Panc1 (cell line): ENCODE measurements around the gene TASOR. TPM values are rescaled to one million over a fixed set of nuclear protein-coding genes. Genes with fewer than 3 reads are reported as not detected.
"Not testable (repeated sequence)": the region's sequence is repeated elsewhere in the genome, so short reads cannot be mapped to it uniquely, and the experiment has no call there.

Experiments
- ATAC-seq: fragments of 200-7000 bp; cut with Tn5 transposase; 2 replicates; pipeline ENCODE4 v1.9.1; 2020; ENCODE audit warnings: mild to moderate bottlenecking, moderate library complexity
- BruUV-seq: library from RNA; stranded (reverse); fragments of 400-500 nt; replicated peaks from 2 replicates; lab custom pipeline; 2021; lab: Mats Ljungman, UMichigan
- CTCF ChIA-PET: fragments of 300-600 bp; sonication (Branson Sonifier 250); formaldehyde crosslinking; loops from one replicate; lab custom pipeline; 2022; ENCODE audit warnings: antibody characterized with exemption; lab: Charles Lee
- POLR2A ChIA-PET: fragments of 300-600 bp; sonication (Branson Sonifier 250); formaldehyde crosslinking; loops from one replicate; lab custom pipeline; 2022; ENCODE audit warnings: antibody characterized with exemption; lab: Charles Lee
- DNase-seq: peaks from one replicate; pipeline ENCODE4 v3.0.0-alpha.2; 2010; ENCODE audit warnings: low read depth, low spot score
- H3K27ac ChIP-seq: 2 replicates; pipeline ENCODE4 v1.5.1; 2011; ENCODE audit warnings: mild to moderate bottlenecking, low read length, inconsistent platforms
- H3K27me3 ChIP-seq: fragments of 200-500 bp; sonication (Bioruptor generic); 2 replicates; pipeline ENCODE4 v1.6.0; 2014; ENCODE audit warnings: low read length, inconsistent platforms; ENCODE audit not compliant: control insufficient read depth, insufficient read depth
- H3K36me3 ChIP-seq: fragments of 200-500 bp; sonication (Bioruptor generic); 2 replicates; pipeline ENCODE4 v1.5.1; 2014; ENCODE audit warnings: inconsistent platforms, mild to moderate bottlenecking, low read length, moderate library complexity; ENCODE audit not compliant: control insufficient read depth, insufficient read depth
- H3K4me1 ChIP-seq: 2 replicates; pipeline ENCODE4 v1.5.1; 2011; ENCODE audit warnings: inconsistent platforms, mild to moderate bottlenecking, low read length, moderate library complexity; ENCODE audit not compliant: control insufficient read depth, insufficient read depth
- H3K4me3 ChIP-seq, 2 experiments: 2 replicates each; pipeline ENCODE4 v1.5.1; 2011 to 2012; ENCODE audit warnings: low read depth in 2 of 2, low read length in 2 of 2, mild to moderate bottlenecking in 2 of 2, inconsistent platforms in 1 of 2, moderate library complexity in 1 of 2
- H3K9me3 ChIP-seq: fragments of 200-500 bp; sonication (Bioruptor generic); 2 replicates; pipeline ENCODE4 v1.5.1; 2014; ENCODE audit warnings: low read depth, mild to moderate bottlenecking, inconsistent platforms, low read length, moderate library complexity; ENCODE audit not compliant: control insufficient read depth, insufficient read depth
- CTCF ChIP-seq: fragments of 450-650 bp; IDR thresholded peaks from 2 replicates; pipeline ENCODE4 v1.5.1; 2017; ENCODE audit warnings: mild to moderate bottlenecking
- POLR2AphosphoS5 ChIP-seq: IDR thresholded peaks from 2 replicates; pipeline ENCODE4 v1.6.1; 2012; ENCODE audit warnings: mild to moderate bottlenecking, low read depth, low read length, moderate library complexity
- SIN3A ChIP-seq: IDR thresholded peaks from 2 replicates; pipeline ENCODE4 v1.6.1; 2012; ENCODE audit warnings: low read depth, mild to moderate bottlenecking, low read length, moderate library complexity, borderline replicate concordance; ENCODE audit not compliant: insufficient read depth
- TCF7L2 ChIP-seq: IDR thresholded peaks from 2 replicates; pipeline ENCODE4 v1.6.1; 2011; ENCODE audit warnings: mild to moderate bottlenecking, low read depth, low read length, inconsistent platforms
- in situ Hi-C: cut with HindIII; loops from 2 replicates; pipeline ENCODE4 v1.10.0; 2016; ENCODE audit warnings: low sequenced_read_pairs, low pct_unique_long_range_greater_than_20kb
- intact Hi-C: fragments of 100-400 bp; cut with micrococcal nuclease; formaldehyde crosslinking; loops from one replicate; pipeline ENCODE4 v1.10.0; 2022; ENCODE audit not compliant: unreplicated experiment
- total RNA-seq: library from RNA; stranded (reverse); gene quantifications from one replicate; pipeline ENCODE4 v1.2.1, GENCODE V29; 2021; ENCODE audit not compliant: unreplicated experiment
- TF ChIP-seq, protein P1 (sequence below), 2 experiments: IDR thresholded peaks; 2 replicates each; pipeline ENCODE4 v1.6.1; 2011 to 2012; ENCODE audit warnings: low read depth in 2 of 2, control low read depth in 1 of 2, low read length in 1 of 2, mild to moderate bottlenecking in 1 of 2, moderate library complexity in 1 of 2; ENCODE audit not compliant: insufficient read depth in 1 of 2

Gene TASOR
- total RNA-seq, 1 experiment from 2014 or later = 55.6 TPM

GRCh38 chr3:56711344-56711743 is 28.3 kb upstream of the TASOR start:
- Histone ChIP-seq H3K4me1 (no peaks in the 10 kb centered on the region), H3K27me3 (no peaks in the 10 kb centered on the region), H3K9me3 (no peaks in the 10 kb centered on the region), H3K36me3 (no peaks in the 10 kb centered on the region), H3K4me3 (no peak overlapping the region), H3K27ac (no peak overlapping the region)
- CTCF ChIA-PET = no interaction called here
- DNase-seq (no peak), ATAC-seq (no peak)
- TF ChIP-seq TCF7L2 (no peak), SIN3A (no peak), POLR2AphosphoS5 (no peak), CTCF (no peak)
- TF ChIP-seq, protein P1, sequence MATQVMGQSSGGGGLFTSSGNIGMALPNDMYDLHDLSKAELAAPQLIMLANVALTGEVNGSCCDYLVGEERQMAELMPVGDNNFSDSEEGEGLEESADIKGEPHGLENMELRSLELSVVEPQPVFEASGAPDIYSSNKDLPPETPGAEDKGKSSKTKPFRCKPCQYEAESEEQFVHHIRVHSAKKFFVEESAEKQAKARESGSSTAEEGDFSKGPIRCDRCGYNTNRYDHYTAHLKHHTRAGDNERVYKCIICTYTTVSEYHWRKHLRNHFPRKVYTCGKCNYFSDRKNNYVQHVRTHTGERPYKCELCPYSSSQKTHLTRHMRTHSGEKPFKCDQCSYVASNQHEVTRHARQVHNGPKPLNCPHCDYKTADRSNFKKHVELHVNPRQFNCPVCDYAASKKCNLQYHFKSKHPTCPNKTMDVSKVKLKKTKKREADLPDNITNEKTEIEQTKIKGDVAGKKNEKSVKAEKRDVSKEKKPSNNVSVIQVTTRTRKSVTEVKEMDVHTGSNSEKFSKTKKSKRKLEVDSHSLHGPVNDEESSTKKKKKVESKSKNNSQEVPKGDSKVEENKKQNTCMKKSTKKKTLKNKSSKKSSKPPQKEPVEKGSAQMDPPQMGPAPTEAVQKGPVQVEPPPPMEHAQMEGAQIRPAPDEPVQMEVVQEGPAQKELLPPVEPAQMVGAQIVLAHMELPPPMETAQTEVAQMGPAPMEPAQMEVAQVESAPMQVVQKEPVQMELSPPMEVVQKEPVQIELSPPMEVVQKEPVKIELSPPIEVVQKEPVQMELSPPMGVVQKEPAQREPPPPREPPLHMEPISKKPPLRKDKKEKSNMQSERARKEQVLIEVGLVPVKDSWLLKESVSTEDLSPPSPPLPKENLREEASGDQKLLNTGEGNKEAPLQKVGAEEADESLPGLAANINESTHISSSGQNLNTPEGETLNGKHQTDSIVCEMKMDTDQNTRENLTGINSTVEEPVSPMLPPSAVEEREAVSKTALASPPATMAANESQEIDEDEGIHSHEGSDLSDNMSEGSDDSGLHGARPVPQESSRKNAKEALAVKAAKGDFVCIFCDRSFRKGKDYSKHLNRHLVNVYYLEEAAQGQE (IDR thresholded peaks at IDR 0.05; ENCODE audit: insufficient read depth in 1 of 2, low read depth in 2 of 2, low read length in 1 of 2) = no peak
- in situ Hi-C loops (no loop called here), intact Hi-C loops (no loop called here)
- BruUV-seq = no TSS peak
- POLR2A ChIA-PET = no interaction called here

DNA sequence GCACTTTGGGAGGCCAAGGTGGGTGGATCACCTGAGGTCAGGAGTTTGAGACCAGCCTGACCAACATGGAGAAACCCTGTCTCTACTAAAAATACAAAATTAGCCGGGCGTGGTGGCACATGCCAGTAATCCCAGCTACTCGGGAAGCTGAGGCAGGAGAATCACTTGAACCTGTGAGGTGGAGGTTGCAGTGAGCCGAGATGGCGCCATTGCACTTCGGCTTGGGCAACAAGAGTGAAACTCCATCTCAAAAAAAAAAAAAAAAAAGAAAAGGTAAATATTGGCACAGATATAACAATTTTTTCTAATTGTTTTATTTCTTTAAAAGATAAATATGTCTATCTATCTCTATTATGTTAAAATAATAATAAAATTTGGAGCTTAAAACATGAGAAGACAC is 24.3 kb upstream of the TASOR start:
- CTCF ChIA-PET, ATAC-seq, DNase-seq, BruUV-seq, intact Hi-C loops, H3K4me3 ChIP-seq, H3K36me3 ChIP-seq, H3K27ac ChIP-seq, in situ Hi-C loops, H3K9me3 ChIP-seq, H3K4me1 ChIP-seq, H3K27me3 ChIP-seq: not testable (repeated sequence)
- POLR2A ChIA-PET = interaction anchor here (0.7 kb wide), 1 partner anchor 26 kb away, joined by 8 read pairs; no protein-coding TSS in a partner anchor

DNA sequence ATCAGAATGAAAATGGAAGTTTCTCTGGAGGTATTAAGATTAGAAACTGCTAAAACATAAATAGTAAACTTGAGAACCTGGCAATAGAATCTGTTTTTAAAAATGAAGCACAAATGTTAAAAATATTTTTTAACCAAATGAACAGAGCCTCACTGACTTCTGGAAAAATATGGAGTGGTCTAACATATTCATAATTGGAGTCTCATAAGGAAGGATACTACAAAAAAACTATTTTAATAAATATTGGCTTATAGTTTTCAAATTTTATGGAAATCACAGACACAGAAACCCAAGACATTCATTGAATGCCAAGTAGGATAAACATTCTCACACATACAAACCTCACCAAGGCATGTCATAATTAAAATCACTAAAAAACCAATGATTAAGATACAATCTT is 23.6 kb upstream of the TASOR start:
- no peaks in the 10 kb centered on the region for H3K36me3 ChIP-seq
- BruUV-seq = no TSS peak
- H3K4me1 ChIP-seq = no peaks in the 10 kb centered on the region
- H3K27ac ChIP-seq = no peak overlapping the region
- in situ Hi-C loops (no loop called here), intact Hi-C loops (no loop called here)
- H3K4me3 ChIP-seq = no peak overlapping the region
- POLR2A ChIA-PET = no interaction called here
- TF ChIP-seq CTCF (no peak), SIN3A (no peak), POLR2AphosphoS5 (no peak), TCF7L2 (no peak)
- TF ChIP-seq, protein P1 (IDR thresholded peaks at IDR 0.05; ENCODE audit: insufficient read depth in 1 of 2, low read depth in 2 of 2, low read length in 1 of 2) = no peak
- ATAC-seq = no peak
- DNase-seq = no peak
- H3K27me3 ChIP-seq = no peaks in the 10 kb centered on the region
- CTCF ChIA-PET = no interaction called here
- H3K9me3 ChIP-seq = no peaks in the 10 kb centered on the region
